ENCODE results near the gene ENTPD8. TPM values are rescaled to one million over a fixed set of nuclear protein-coding genes. Genes with fewer than 3 reads are reported as not detected.
A peak's percentile ranks its signal among the peaks of the same experiment; 100 is the strongest.

Gene ENTPD8
- total RNA-seq, 2 experiments from 2014 or later, result not detected

GRCh38 chr9:137406876-137407589, 34.1 kb downstream of the ENTPD8 start:
- CTCF ChIA-PET, result no interaction called here
- Mint-ChIP-seq H3K27ac (no peak overlapping the region), H3K36me3 (ENCODE audit: low read depth) (peaks cover 6% of the 10 kb centered on the region), H3K27me3 (ENCODE audit: low read depth) (no peaks in the 10 kb centered on the region), H3K9me3 (ENCODE audit: insufficient read depth) (no peaks in the 10 kb centered on the region), H3K4me3 (no peak overlapping the region), H3K4me1 (ENCODE audit: low read depth) (peaks cover 15% of the 10 kb centered on the region)
- POLR2A ChIA-PET, result no interaction called here
- DNase-seq (peak; percentile 78), ATAC-seq (peak; percentile 95)

GRCh38 chr9:137406085-137406760, 34.9 kb downstream of the ENTPD8 start:
- ChIA-PET CTCF (no interaction called here), POLR2A (no interaction called here)
- no peak for ATAC-seq
- no peaks in the 10 kb centered on the region for H3K9me3 Mint-ChIP-seq (ENCODE audit: insufficient read depth)
- no peak overlapping the region for H3K4me3 Mint-ChIP-seq
- no peak overlapping the region for H3K27ac Mint-ChIP-seq
- DNase-seq, result no peak
- H3K27me3 Mint-ChIP-seq (ENCODE audit: low read depth), result no peaks in the 10 kb centered on the region
- peaks cover 6% of the 10 kb centered on the region for H3K36me3 Mint-ChIP-seq (ENCODE audit: low read depth)
- peaks cover 10% of the 10 kb centered on the region for H3K4me1 Mint-ChIP-seq (ENCODE audit: low read depth)

GRCh38 chr9:137405677-137406081, 35.5 kb downstream of the ENTPD8 start:
- no peaks in the 10 kb centered on the region for H3K9me3 Mint-ChIP-seq (ENCODE audit: insufficient read depth)

GRCh38 chr9:137404961-137405567, 36.1 kb downstream of the ENTPD8 start:
- ChIA-PET POLR2A (no interaction called here), CTCF (interaction anchor here (0.8 to 1.2 kb wide), 2 partner anchors 103 to 118 kb away, joined by 3 to 5 read pairs; partner anchors contain the start of gene NRARP)
- H3K4me1 Mint-ChIP-seq (ENCODE audit: low read depth), result peaks cover 2% of the 10 kb centered on the region
- H3K27ac Mint-ChIP-seq, result no peak overlapping the region
- H3K4me3 Mint-ChIP-seq, result no peak overlapping the region
- no peak for DNase-seq
- no peaks in the 10 kb centered on the region for H3K27me3 Mint-ChIP-seq (ENCODE audit: low read depth)
- no peaks in the 10 kb centered on the region for H3K9me3 Mint-ChIP-seq (ENCODE audit: insufficient read depth)
- peaks cover 6% of the 10 kb centered on the region for H3K36me3 Mint-ChIP-seq (ENCODE audit: low read depth)
- ATAC-seq, result no peak

More at GRCh38 chr9:137405677-137406081, 35.5 kb downstream of the ENTPD8 start:
- DNase-seq, result no peak
- no peak overlapping the region for H3K4me3 Mint-ChIP-seq
- H3K27me3 Mint-ChIP-seq (ENCODE audit: low read depth), result no peaks in the 10 kb centered on the region
- no peak for ATAC-seq
- no peak overlapping the region for H3K27ac Mint-ChIP-seq
- peaks cover 6% of the 10 kb centered on the region for H3K4me1 Mint-ChIP-seq (ENCODE audit: low read depth)
- H3K36me3 Mint-ChIP-seq (ENCODE audit: low read depth), result peaks cover 6% of the 10 kb centered on the region
- ChIA-PET CTCF (no interaction called here), POLR2A (no interaction called here)

- H3K4me3 Mint-ChIP-seq, result no peak overlapping the region
These were observed 37.9 kb downstream of the ENTPD8 start for GRCh38 chr9:137403269-137403668.

GRCh38 chr9:137402746-137403145, 38.4 kb downstream of the ENTPD8 start:
- no peaks in the 10 kb centered on the region for H3K27me3 Mint-ChIP-seq (ENCODE audit: low read depth)
- no peaks in the 10 kb centered on the region for H3K4me1 Mint-ChIP-seq (ENCODE audit: low read depth)
- H3K9me3 Mint-ChIP-seq (ENCODE audit: insufficient read depth), result no peaks in the 10 kb centered on the region
- no peak overlapping the region for H3K4me3 Mint-ChIP-seq
- H3K36me3 Mint-ChIP-seq (ENCODE audit: low read depth), result peaks cover 6% of the 10 kb centered on the region
- DNase-seq, result no peak
- no peak overlapping the region for H3K27ac Mint-ChIP-seq
- ATAC-seq, result no peak
- ChIA-PET CTCF (no interaction called here), POLR2A (no interaction called here)

More at GRCh38 chr9:137403269-137403668, 37.9 kb downstream of the ENTPD8 start:
- Mint-ChIP-seq H3K9me3 (ENCODE audit: insufficient read depth) (no peaks in the 10 kb centered on the region), H3K27me3 (ENCODE audit: low read depth) (no peaks in the 10 kb centered on the region), H3K4me1 (ENCODE audit: low read depth) (no peaks in the 10 kb centered on the region), H3K27ac (no peak overlapping the region), H3K36me3 (ENCODE audit: low read depth) (peaks cover 6% of the 10 kb centered on the region)
- POLR2A ChIA-PET, result no interaction called here
- CTCF ChIA-PET, result no interaction called here
- DNase-seq, result no peak
- no peak for ATAC-seq

GRCh38 chr9:137398561-137399468, 42.3 kb downstream of the ENTPD8 start:
- ChIA-PET CTCF (no interaction called here), POLR2A (no interaction called here)
- peaks cover 6% of the 10 kb centered on the region for H3K36me3 Mint-ChIP-seq (ENCODE audit: low read depth)
- no peaks in the 10 kb centered on the region for H3K9me3 Mint-ChIP-seq (ENCODE audit: insufficient read depth)
- no peaks in the 10 kb centered on the region for H3K27me3 Mint-ChIP-seq (ENCODE audit: low read depth)
- H3K4me1 Mint-ChIP-seq (ENCODE audit: low read depth), result no peaks in the 10 kb centered on the region
- no peak overlapping the region for H3K4me3 Mint-ChIP-seq
- DNase-seq, result no peak
- ATAC-seq, result no peak
- no peak overlapping the region for H3K27ac Mint-ChIP-seq

GRCh38 chr9:137397675-137398423, 43.3 kb downstream of the ENTPD8 start:
- Mint-ChIP-seq H3K9me3 (ENCODE audit: insufficient read depth) (no peaks in the 10 kb centered on the region), H3K4me1 (ENCODE audit: low read depth) (no peaks in the 10 kb centered on the region), H3K36me3 (ENCODE audit: low read depth) (peaks cover 6% of the 10 kb centered on the region), H3K4me3 (no peak overlapping the region), H3K27ac (no peak overlapping the region), H3K27me3 (ENCODE audit: low read depth) (no peaks in the 10 kb centered on the region)
- ATAC-seq, result no peak
- no peak for DNase-seq
- POLR2A ChIA-PET, result no interaction called here
- CTCF ChIA-PET, result no interaction called here

- DNase-seq (no peak), ATAC-seq (no peak)
- ChIA-PET CTCF (no interaction called here), POLR2A (no interaction called here)
- Mint-ChIP-seq H3K36me3 (ENCODE audit: low read depth) (no peaks in the 10 kb centered on the region), H3K4me1 (ENCODE audit: low read depth) (no peaks in the 10 kb centered on the region), H3K27me3 (ENCODE audit: low read depth) (no peaks in the 10 kb centered on the region), H3K4me3 (no peak overlapping the region), H3K9me3 (ENCODE audit: insufficient read depth) (no peaks in the 10 kb centered on the region), H3K27ac (no peak overlapping the region)
These were observed 44.4 kb downstream of the ENTPD8 start for GRCh38 chr9:137396634-137397367.

- H3K4me1 Mint-ChIP-seq (ENCODE audit: low read depth), result no peaks in the 10 kb centered on the region
- no peak overlapping the region for H3K4me3 Mint-ChIP-seq
- no peaks in the 10 kb centered on the region for H3K36me3 Mint-ChIP-seq (ENCODE audit: low read depth)
- no peak overlapping the region for H3K27ac Mint-ChIP-seq
- ATAC-seq, result no peak
- H3K9me3 Mint-ChIP-seq (ENCODE audit: insufficient read depth), result no peaks in the 10 kb centered on the region
- POLR2A ChIA-PET, result no interaction called here
- no peak for DNase-seq
- H3K27me3 Mint-ChIP-seq (ENCODE audit: low read depth), result no peaks in the 10 kb centered on the region
- CTCF ChIA-PET, result no interaction called here
These were observed 44.9 kb downstream of the ENTPD8 start for GRCh38 chr9:137396227-137396626.

- Mint-ChIP-seq H3K36me3 (ENCODE audit: low read depth) (no peaks in the 10 kb centered on the region), H3K9me3 (ENCODE audit: insufficient read depth) (no peaks in the 10 kb centered on the region), H3K27ac (no peak overlapping the region), H3K4me3 (no peak overlapping the region), H3K27me3 (ENCODE audit: low read depth) (no peaks in the 10 kb centered on the region), H3K4me1 (ENCODE audit: low read depth) (no peaks in the 10 kb centered on the region)
- no peak for ATAC-seq
- ChIA-PET CTCF (no interaction called here), POLR2A (no interaction called here)
- no peak for DNase-seq
These were observed 45.5 kb downstream of the ENTPD8 start for GRCh38 chr9:137395666-137396010.
